ENCODE results near the gene ABCC1. TPM values are rescaled to one million over a fixed set of nuclear protein-coding genes. Genes with fewer than 3 reads are reported as not detected.
A peak's percentile ranks its signal among the peaks of the same experiment; 100 is the strongest.

The ABCC1 gene
- total and polyA plus RNA-seq, 12 donors, result 12.4 to 38.8 (median 28.0) TPM

DNA sequence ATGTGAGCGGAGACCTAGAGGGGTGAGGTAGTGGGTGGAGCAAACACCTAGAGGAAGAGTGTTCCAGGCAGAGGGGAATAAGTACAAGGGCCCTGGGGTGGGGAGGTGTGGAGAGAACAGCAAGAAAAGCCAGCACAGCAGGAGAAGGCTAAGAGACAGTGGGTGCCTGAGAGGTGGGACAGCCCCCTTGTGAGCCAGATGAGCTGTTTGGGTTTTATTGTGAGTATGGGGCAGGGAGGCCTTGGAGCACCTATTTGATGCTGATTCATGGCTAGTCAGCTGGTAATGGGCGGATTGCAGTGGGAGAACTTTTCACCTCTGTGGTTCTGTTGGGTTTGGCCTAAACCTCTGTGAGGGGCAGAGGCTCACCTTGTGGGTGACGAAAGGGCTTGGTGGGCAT, 68.4 kb downstream of the ABCC1 start:
- intact Hi-C loops (cut with DNase I), result no loop called here
- peaks cover 0 to 6% of the 10 kb centered on the region in 2 donors for H3K36me3 ChIP-seq (replicated peaks in 1 of 2)
- no peak for TF ChIP-seq POLR2A (IDR thresholded peaks at IDR 0.05)
- TF ChIP-seq, protein P1, sequence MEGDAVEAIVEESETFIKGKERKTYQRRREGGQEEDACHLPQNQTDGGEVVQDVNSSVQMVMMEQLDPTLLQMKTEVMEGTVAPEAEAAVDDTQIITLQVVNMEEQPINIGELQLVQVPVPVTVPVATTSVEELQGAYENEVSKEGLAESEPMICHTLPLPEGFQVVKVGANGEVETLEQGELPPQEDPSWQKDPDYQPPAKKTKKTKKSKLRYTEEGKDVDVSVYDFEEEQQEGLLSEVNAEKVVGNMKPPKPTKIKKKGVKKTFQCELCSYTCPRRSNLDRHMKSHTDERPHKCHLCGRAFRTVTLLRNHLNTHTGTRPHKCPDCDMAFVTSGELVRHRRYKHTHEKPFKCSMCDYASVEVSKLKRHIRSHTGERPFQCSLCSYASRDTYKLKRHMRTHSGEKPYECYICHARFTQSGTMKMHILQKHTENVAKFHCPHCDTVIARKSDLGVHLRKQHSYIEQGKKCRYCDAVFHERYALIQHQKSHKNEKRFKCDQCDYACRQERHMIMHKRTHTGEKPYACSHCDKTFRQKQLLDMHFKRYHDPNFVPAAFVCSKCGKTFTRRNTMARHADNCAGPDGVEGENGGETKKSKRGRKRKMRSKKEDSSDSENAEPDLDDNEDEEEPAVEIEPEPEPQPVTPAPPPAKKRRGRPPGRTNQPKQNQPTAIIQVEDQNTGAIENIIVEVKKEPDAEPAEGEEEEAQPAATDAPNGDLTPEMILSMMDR (IDR thresholded peaks at IDR 0.05), result no peak
- no peaks in the 10 kb centered on the region for H3K27me3 ChIP-seq
- 80 to 100% (median 90%) methylated on average over 3 of the region's 3 CpGs for WGBS, 4 donors
- H3K4me1 ChIP-seq (replicated peaks in 1 of 2), result peaks cover 12 to 29% of the 10 kb centered on the region in 2 donors
- H3K27ac ChIP-seq, result no peak overlapping the region
- no peaks in the 10 kb centered on the region for H3K9me3 ChIP-seq (replicated peaks in 1 of 3)
- H3K4me3 ChIP-seq, result no peak overlapping the region
- no peak for DNase-seq

DNA sequence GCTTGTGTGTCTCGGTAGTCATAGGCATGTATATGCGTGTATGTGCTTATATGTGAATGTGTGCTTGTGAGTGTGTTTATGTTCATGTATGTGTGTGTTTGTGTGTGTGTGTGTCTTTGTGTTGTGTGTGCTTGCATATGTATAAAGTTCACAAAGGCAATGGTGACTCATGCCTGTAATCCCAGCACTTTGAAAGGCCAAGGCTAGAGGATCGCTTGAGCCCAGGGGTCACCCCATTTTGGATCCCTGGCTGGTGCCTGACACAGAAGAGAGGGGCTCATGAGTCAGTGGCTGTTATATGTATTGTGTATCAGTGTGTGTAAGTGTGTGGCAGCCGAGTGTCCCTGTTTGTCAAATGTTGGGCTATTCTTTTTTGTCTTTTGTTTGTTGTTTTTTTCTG, 69.3 kb downstream of the ABCC1 start:
- Histone ChIP-seq H3K36me3 (replicated peaks in 1 of 2) (peaks cover 0 to 6% of the 10 kb centered on the region in 2 donors), H3K4me1 (replicated peaks in 1 of 2) (peaks cover 12 to 29% of the 10 kb centered on the region in 2 donors), H3K9me3 (replicated peaks in 1 of 3) (no peaks in the 10 kb centered on the region), H3K4me3 (no peak overlapping the region), H3K27ac (peak overlapping the region in 1 of 5 donors; percentile 27), H3K27me3 (no peaks in the 10 kb centered on the region)
- WGBS, 4 donors, result 63 to 87% (median 78%) methylated on average over 4 of the region's 4 CpGs
- TF ChIP-seq, protein P1 (IDR thresholded peaks at IDR 0.05), result no peak
- no peak for TF ChIP-seq POLR2A (IDR thresholded peaks at IDR 0.05)
- intact Hi-C loops (cut with DNase I), result no loop called here
- peak in 2 of 7 donors; percentile 30 to 39 for DNase-seq

DNA sequence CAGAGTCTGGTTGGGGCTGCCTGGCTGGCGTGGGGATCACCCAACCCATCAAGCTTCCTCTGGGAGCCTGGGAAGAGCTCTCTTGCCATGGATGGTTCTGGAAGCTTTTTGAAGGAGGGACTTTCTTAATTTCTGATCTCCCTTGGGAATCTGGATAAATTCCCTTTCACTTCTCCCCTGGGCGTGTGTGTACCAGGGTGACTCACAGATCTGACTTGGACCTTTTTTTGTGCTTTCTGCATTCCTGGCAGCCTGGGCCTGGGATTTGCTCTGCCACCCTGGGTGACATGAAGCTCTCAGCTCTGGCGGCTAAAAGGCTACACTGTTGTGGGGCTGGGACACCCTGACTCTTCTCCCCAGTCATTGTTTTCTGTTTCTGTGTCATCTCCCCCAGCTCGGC, 70.1 kb downstream of the ABCC1 start:
- intact Hi-C loops (cut with DNase I), result no loop called here
- WGBS, 4 donors, result 74 to 93% (median 84%) methylated on average over 3 to 4 of the region's 4 CpGs
- no peaks in the 10 kb centered on the region for H3K27me3 ChIP-seq
- TF ChIP-seq, protein P1 (IDR thresholded peaks at IDR 0.05), result no peak
- TF ChIP-seq POLR2A (IDR thresholded peaks at IDR 0.05), result no peak
- no peaks in the 10 kb centered on the region for H3K9me3 ChIP-seq (replicated peaks in 1 of 3)
- peaks cover 12 to 29% of the 10 kb centered on the region in 2 donors for H3K4me1 ChIP-seq (replicated peaks in 1 of 2)
- DNase-seq, result peak in 6 of 7 donors; percentile 53 to 68 (median 62)
- peak overlapping the region in 1 of 5 donors; percentile 27 for H3K27ac ChIP-seq
- H3K4me3 ChIP-seq, result no peak overlapping the region
- H3K36me3 ChIP-seq (replicated peaks in 1 of 2), result peaks cover 0 to 6% of the 10 kb centered on the region in 2 donors

DNA sequence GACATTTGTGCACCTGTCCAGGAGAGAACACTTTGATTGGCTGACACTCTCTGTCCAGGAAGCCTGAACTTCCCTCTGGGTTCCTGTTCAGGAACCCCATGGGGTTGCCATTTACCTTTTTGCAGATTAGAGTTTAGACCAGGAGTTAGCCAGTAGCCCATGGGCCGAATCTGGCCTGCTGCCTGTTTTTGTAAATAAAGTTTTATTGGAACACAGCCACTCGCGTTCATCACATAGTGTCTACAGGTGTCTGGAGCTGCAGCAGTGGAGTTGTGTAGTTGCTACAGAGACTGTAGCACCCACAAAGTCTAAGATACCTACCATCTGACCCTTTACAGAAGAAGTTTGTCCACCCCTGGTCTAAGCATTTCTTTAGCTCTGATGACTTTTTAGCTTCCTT, 70.9 kb downstream of the ABCC1 start:
- H3K4me1 ChIP-seq (replicated peaks in 1 of 2), result peaks cover 12 to 26% of the 10 kb centered on the region in 2 donors
- intact Hi-C loops (cut with DNase I), result no loop called here
- 93 to 97% (median 96%) methylated on average over 3 of the region's 3 CpGs for WGBS, 4 donors
- H3K27ac ChIP-seq, result no peak overlapping the region
- no peaks in the 10 kb centered on the region for H3K9me3 ChIP-seq (replicated peaks in 1 of 3)
- peaks cover 0 to 6% of the 10 kb centered on the region in 2 donors for H3K36me3 ChIP-seq (replicated peaks in 1 of 2)
- H3K27me3 ChIP-seq, result no peaks in the 10 kb centered on the region
- no peak for DNase-seq
- no peak for TF ChIP-seq POLR2A (IDR thresholded peaks at IDR 0.05)
- TF ChIP-seq, protein P1 (IDR thresholded peaks at IDR 0.05), result no peak
- no peak overlapping the region for H3K4me3 ChIP-seq

Measured in adrenal gland (tissue), 12 donors.